SK-N-SH (cell line): Measurements from ENCODE around the gene ATF2. TPM values are rescaled to one million over a fixed set of nuclear protein-coding genes. Genes with fewer than 3 reads are reported as not detected.

Experiments used
- CTCF ChIA-PET: fragments of 300-600, 350-600 bp; formaldehyde crosslinking; extraction: SDS; loops from one replicate; lab custom pipeline; 2021; lab: Yijun Ruan, JAX
- POLR2A ChIA-PET: fragments of 350-600 bp; sonication (Branson Sonifier 250); formaldehyde crosslinking; extraction: SDS; loops from one replicate; lab custom pipeline; 2020; ENCODE audit warnings: antibody characterized with exemption, inconsistent platforms; lab: Yijun Ruan, JAX
- DNase-seq: peaks from one replicate; pipeline ENCODE4 v3.0.0; 2012
- H2AFZ ChIP-seq: fragments of 200-600 bp; sonication (generic); 2 replicates; pipeline ENCODE4 v1.8.1; 2016; ENCODE audit warnings: antibody characterized with exemption, mild to moderate bottlenecking, low read depth
- H3F3A ChIP-seq: fragments of 200-600 bp; sonication (generic); replicated peaks from 2 replicates; pipeline ENCODE3; 2016; ENCODE audit warnings: antibody characterized with exemption, mild to moderate bottlenecking; ENCODE audit not compliant: insufficient read depth
- H3K27ac ChIP-seq, 2 experiments: fragments of 200-500 bp in 1 of 2; fragments of 200-600 bp in 1 of 2; sonication (Bioruptor generic) in 1 of 2; sonication (generic), shearing (Covaris generic) in 1 of 2; 2 replicates each; pipeline versions ENCODE4 v1.5.1 to v1.6.1; 2014 to 2016; ENCODE audit warnings: low read depth in 2 of 2, inconsistent platforms in 1 of 2, low read length in 1 of 2, mild to moderate bottlenecking in 1 of 2, mixed read lengths in 1 of 2
- H3K27me3 ChIP-seq: fragments of 200-600 bp; sonication (generic), shearing (Covaris generic); 2 replicates; pipeline ENCODE4 v1.6.1; 2016; ENCODE audit warnings: mixed run types; ENCODE audit not compliant: insufficient read depth
- H3K36me3 ChIP-seq, 2 experiments: fragments of 200-500 bp in 1 of 2; fragments of 200-600 bp in 1 of 2; sonication (Bioruptor generic) in 1 of 2; sonication (generic) in 1 of 2; replicated peaks in 1 of 2; 2 replicates each; pipeline versions ENCODE3 to v1.5.1; 2014 to 2016; ENCODE audit warnings: low read length in 1 of 2, mild to moderate bottlenecking in 1 of 2; ENCODE audit not compliant: insufficient read depth in 2 of 2, control insufficient read depth in 1 of 2
- H3K4me1 ChIP-seq, 2 experiments: fragments of 200-500 bp in 1 of 2; fragments of 200-600 bp in 1 of 2; sonication (Bioruptor generic) in 1 of 2; sonication (generic), shearing (Covaris generic) in 1 of 2; 2 replicates each; pipeline versions ENCODE4 v1.5.1 to v1.6.1; 2014 to 2016; ENCODE audit warnings: low read depth in 1 of 2, low read length in 1 of 2, mixed run types in 1 of 2; ENCODE audit not compliant: insufficient read depth in 2 of 2, control insufficient read depth in 1 of 2
- H3K4me2 ChIP-seq: fragments of 200-600 bp; sonication (generic), shearing (Covaris generic); 2 replicates; pipeline ENCODE4 v1.6.1; 2017; ENCODE audit warnings: mixed run types
- H3K4me3 ChIP-seq, 2 experiments: fragments of 200-500 bp in 1 of 2; fragments of 200-600 bp in 1 of 2; sonication (Bioruptor generic) in 1 of 2; sonication (generic), shearing (Covaris generic) in 1 of 2; 2 replicates each; pipeline versions ENCODE4 v1.5.1 to v1.8.1; 2014 to 2016; ENCODE audit warnings: low read depth in 2 of 2, inconsistent platforms in 1 of 2, low read length in 1 of 2, mild to moderate bottlenecking in 1 of 2, mixed read lengths in 1 of 2, moderate library complexity in 1 of 2
- H3K79me2 ChIP-seq: fragments of 200-600 bp; sonication (generic); 2 replicates; pipeline ENCODE4 v1.8.1; 2017; ENCODE audit warnings: mild to moderate bottlenecking; ENCODE audit not compliant: insufficient read depth
- H3K9ac ChIP-seq: fragments of 200-600 bp; sonication (generic); 2 replicates; pipeline ENCODE4 v1.6.1; 2017; ENCODE audit warnings: mixed run types
- H3K9me2 ChIP-seq: fragments of 200-600 bp; sonication (generic); 2 replicates; pipeline ENCODE4 v1.6.1; 2017; ENCODE audit warnings: mixed run types
- H3K9me3 ChIP-seq: fragments of 200-600 bp; sonication (generic); 2 replicates; pipeline ENCODE4 v1.6.1; 2017; ENCODE audit warnings: mixed run types, mild to moderate bottlenecking, moderate library complexity
- H4K20me1 ChIP-seq: fragments of 200-600 bp; sonication (generic); 2 replicates; pipeline ENCODE4 v1.6.1; 2017; ENCODE audit warnings: mild to moderate bottlenecking, mixed run types; ENCODE audit not compliant: insufficient read depth
- EP300 ChIP-seq, 2 experiments: IDR thresholded peaks; 2 replicates each; pipeline versions ENCODE4 v1.4.0 to v1.6.1; 2012; ENCODE audit warnings: borderline replicate concordance in 1 of 2, low read depth in 1 of 2, low read length in 1 of 2
- FOXM1 ChIP-seq: IDR thresholded peaks from 2 replicates; pipeline ENCODE4 v1.4.0; 2012; ENCODE audit warnings: low read depth, mild to moderate bottlenecking
- MEF2A ChIP-seq: IDR thresholded peaks from 2 replicates; pipeline ENCODE4 v1.4.0; 2012; ENCODE audit warnings: low read depth, borderline replicate concordance
- MXI1 ChIP-seq: IDR thresholded peaks from 2 replicates; pipeline ENCODE4 v1.6.1; 2012; ENCODE audit warnings: mild to moderate bottlenecking, low read depth, low read length, improper control_type of control experiment
- NFIC ChIP-seq: IDR thresholded peaks from 2 replicates; pipeline ENCODE4 v1.4.0; 2012; ENCODE audit warnings: borderline replicate concordance
- NRF1 ChIP-seq: IDR thresholded peaks from 2 replicates; pipeline ENCODE4 v1.6.1; 2012; ENCODE audit warnings: low read depth, mild to moderate bottlenecking, low read length
- PBX3 ChIP-seq: IDR thresholded peaks from 2 replicates; pipeline ENCODE4; 2012
- POLR2AphosphoS5 ChIP-seq: IDR thresholded peaks from 2 replicates; pipeline ENCODE4 v1.6.1; 2012; ENCODE audit warnings: low read depth, low read length
- RFX5 ChIP-seq: IDR thresholded peaks from 2 replicates; pipeline ENCODE4 v1.6.1; 2012; ENCODE audit warnings: mild to moderate bottlenecking, improper control_type of control experiment, low read length
- RXRA ChIP-seq: IDR thresholded peaks from 2 replicates; pipeline ENCODE4 v1.4.0; 2012; ENCODE audit warnings: low read depth, mild to moderate bottlenecking, borderline replicate concordance
- WGBS: methylation state at CpG from one replicate; pipeline ENCODE4 v1.1.6; 2017; ENCODE audit warnings: low lambda C conversion rate; 5-methylcytosine and 5-hydroxymethylcytosine counted together
- polyA plus RNA-seq, 3 experiments: library from polyadenylated mRNA; depleted of rRNA; stranded (reverse); fragments of >200 nt; gene quantifications; 2 replicates each; pipeline ENCODE4 v1.2.3, GENCODE V29; 2012
- TF ChIP-seq, protein P1 (sequence below): IDR thresholded peaks from 2 replicates; pipeline ENCODE4 v1.6.1; 2012; ENCODE audit warnings: mild to moderate bottlenecking, low read depth, low read length, moderate library complexity
- TF ChIP-seq, protein P2 (sequence below): fragments of 200-600 bp; sonication (generic); IDR thresholded peaks from 2 replicates; pipeline ENCODE4 v1.6.1; 2017; ENCODE audit warnings: antibody characterized with exemption, mild to moderate bottlenecking, moderate library complexity

The ATF2 gene
- polyA plus RNA-seq, 1 of the 3 experiments (the other 2 are of a cell fraction) = 19.0 TPM

DNA sequence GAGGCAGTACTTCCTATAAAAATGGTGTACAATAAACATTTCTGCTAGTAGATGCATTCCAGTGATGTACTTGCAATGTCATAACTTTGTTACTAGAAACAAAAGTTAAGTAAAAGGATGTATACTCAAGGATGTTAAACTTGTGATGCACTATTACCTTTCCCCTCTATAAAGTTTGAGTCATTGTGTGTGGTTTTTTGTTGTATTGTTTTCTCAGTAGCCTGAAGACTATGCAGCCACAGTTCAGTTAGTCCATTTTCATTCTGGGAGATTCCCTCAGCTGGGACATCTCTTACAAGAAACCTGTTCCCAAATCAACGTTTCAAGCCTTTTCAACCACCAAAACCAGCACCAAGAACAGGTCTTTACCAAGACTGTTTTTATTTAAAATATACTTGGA is 7.9 kb upstream of the ATF2 start:
- ChIA-PET CTCF (no interaction called here), POLR2A (no interaction called here)
- DNase-seq = no peak
- no peak overlapping the region for H3K27ac ChIP-seq
- TF ChIP-seq PBX3 (no peak), MEF2A (no peak), RXRA (no peak), MXI1 (no peak), RFX5 (no peak), NRF1 (no peak), NFIC (no peak), EP300 (IDR thresholded peaks at IDR 0.05; ENCODE audit: borderline replicate concordance in 1 of 2, low read depth in 1 of 2, low read length in 1 of 2) (no peak), FOXM1 (no peak), POLR2AphosphoS5 (no peak)
- TF ChIP-seq, protein P1, sequence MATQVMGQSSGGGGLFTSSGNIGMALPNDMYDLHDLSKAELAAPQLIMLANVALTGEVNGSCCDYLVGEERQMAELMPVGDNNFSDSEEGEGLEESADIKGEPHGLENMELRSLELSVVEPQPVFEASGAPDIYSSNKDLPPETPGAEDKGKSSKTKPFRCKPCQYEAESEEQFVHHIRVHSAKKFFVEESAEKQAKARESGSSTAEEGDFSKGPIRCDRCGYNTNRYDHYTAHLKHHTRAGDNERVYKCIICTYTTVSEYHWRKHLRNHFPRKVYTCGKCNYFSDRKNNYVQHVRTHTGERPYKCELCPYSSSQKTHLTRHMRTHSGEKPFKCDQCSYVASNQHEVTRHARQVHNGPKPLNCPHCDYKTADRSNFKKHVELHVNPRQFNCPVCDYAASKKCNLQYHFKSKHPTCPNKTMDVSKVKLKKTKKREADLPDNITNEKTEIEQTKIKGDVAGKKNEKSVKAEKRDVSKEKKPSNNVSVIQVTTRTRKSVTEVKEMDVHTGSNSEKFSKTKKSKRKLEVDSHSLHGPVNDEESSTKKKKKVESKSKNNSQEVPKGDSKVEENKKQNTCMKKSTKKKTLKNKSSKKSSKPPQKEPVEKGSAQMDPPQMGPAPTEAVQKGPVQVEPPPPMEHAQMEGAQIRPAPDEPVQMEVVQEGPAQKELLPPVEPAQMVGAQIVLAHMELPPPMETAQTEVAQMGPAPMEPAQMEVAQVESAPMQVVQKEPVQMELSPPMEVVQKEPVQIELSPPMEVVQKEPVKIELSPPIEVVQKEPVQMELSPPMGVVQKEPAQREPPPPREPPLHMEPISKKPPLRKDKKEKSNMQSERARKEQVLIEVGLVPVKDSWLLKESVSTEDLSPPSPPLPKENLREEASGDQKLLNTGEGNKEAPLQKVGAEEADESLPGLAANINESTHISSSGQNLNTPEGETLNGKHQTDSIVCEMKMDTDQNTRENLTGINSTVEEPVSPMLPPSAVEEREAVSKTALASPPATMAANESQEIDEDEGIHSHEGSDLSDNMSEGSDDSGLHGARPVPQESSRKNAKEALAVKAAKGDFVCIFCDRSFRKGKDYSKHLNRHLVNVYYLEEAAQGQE = no peak
- TF ChIP-seq, protein P2, sequence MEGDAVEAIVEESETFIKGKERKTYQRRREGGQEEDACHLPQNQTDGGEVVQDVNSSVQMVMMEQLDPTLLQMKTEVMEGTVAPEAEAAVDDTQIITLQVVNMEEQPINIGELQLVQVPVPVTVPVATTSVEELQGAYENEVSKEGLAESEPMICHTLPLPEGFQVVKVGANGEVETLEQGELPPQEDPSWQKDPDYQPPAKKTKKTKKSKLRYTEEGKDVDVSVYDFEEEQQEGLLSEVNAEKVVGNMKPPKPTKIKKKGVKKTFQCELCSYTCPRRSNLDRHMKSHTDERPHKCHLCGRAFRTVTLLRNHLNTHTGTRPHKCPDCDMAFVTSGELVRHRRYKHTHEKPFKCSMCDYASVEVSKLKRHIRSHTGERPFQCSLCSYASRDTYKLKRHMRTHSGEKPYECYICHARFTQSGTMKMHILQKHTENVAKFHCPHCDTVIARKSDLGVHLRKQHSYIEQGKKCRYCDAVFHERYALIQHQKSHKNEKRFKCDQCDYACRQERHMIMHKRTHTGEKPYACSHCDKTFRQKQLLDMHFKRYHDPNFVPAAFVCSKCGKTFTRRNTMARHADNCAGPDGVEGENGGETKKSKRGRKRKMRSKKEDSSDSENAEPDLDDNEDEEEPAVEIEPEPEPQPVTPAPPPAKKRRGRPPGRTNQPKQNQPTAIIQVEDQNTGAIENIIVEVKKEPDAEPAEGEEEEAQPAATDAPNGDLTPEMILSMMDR = no peak
- no peak overlapping the region for H3K4me3 ChIP-seq
- no peak overlapping the region for H3K4me2 ChIP-seq
- no peak overlapping the region for H2AFZ ChIP-seq
- H3K9me2 ChIP-seq = no peaks in the 10 kb centered on the region
- H3K79me2 ChIP-seq = peaks cover 26% of the 10 kb centered on the region
- H3K4me1 ChIP-seq = peaks cover 4 to 7% of the 10 kb centered on the region in 2 experiments; a peak in 3 of 4 replicates
- H3K36me3 ChIP-seq = peaks cover 41 to 64% of the 10 kb centered on the region in 2 experiments
- WGBS = 56% methylated on average over 1 of the region's 1 CpG
- H4K20me1 ChIP-seq = peaks cover 17% of the 10 kb centered on the region
- H3F3A ChIP-seq = no peaks in the 10 kb centered on the region
- H3K27me3 ChIP-seq = no peaks in the 10 kb centered on the region
- H3K9ac ChIP-seq = no peak overlapping the region
- H3K9me3 ChIP-seq = no peaks in the 10 kb centered on the region
